Duodenal mucosa (tissue), 2 donors: ENCODE data around the gene RALA.
"Not testable (repeated sequence)": the region's sequence is repeated elsewhere in the genome, so short reads cannot be mapped to it uniquely, and the experiment has no call there.

Source experiments
- H3K27ac ChIP-seq: one replicate; pipeline ENCODE4 v1.7.0; 2013; ENCODE audit warnings: low read depth, low read length
- H3K27me3 ChIP-seq, 2 donors: one replicate each; pipeline ENCODE4 v1.7.0; 2013; ENCODE audit warnings: low read length in 2 of 2, control low read depth in 1 of 2; ENCODE audit not compliant: insufficient read depth in 2 of 2, control insufficient read depth in 1 of 2
- H3K36me3 ChIP-seq, 2 donors: one replicate each; pipeline ENCODE4 v1.7.0; 2013; ENCODE audit warnings: low read length in 2 of 2, control low read depth in 1 of 2; ENCODE audit not compliant: insufficient read depth in 2 of 2, control insufficient read depth in 1 of 2
- H3K4me1 ChIP-seq, 2 donors: one replicate each; pipeline ENCODE4 v1.7.0; 2013; ENCODE audit warnings: low read length in 2 of 2, control low read depth in 1 of 2; ENCODE audit not compliant: insufficient read depth in 2 of 2, control insufficient read depth in 1 of 2
- H3K4me3 ChIP-seq, 2 donors: one replicate each; pipeline ENCODE4 v1.7.0; 2013; ENCODE audit warnings: low read length in 2 of 2, low read depth in 1 of 2
- H3K9ac ChIP-seq, 2 donors: one replicate each; pipeline ENCODE4 v1.7.0; 2013; ENCODE audit warnings: low read length in 2 of 2, low read depth in 1 of 2
- H3K9me3 ChIP-seq, 2 donors: one replicate each; pipeline ENCODE4 v1.7.0; 2013; ENCODE audit warnings: low read length in 2 of 2, control low read depth in 1 of 2; ENCODE audit not compliant: control insufficient read depth in 1 of 2

The RALA gene

GRCh38 chr7:39678930-39679709, 55.7 kb downstream of the RALA start:
- no peak overlapping the region for H3K27ac ChIP-seq
- H3K4me1 ChIP-seq: peaks cover 11 to 12% of the 10 kb centered on the region in 2 donors
- no peak overlapping the region for H3K9ac ChIP-seq
- H3K27me3 ChIP-seq: no peaks in the 10 kb centered on the region
- no peak overlapping the region for H3K4me3 ChIP-seq
- peaks cover 0 to 5% of the 10 kb centered on the region in 2 donors for H3K9me3 ChIP-seq
- peaks cover 0 to 4% of the 10 kb centered on the region in 2 donors for H3K36me3 ChIP-seq

- not testable (repeated sequence) for H3K36me3 ChIP-seq, H3K27me3 ChIP-seq, H3K4me3 ChIP-seq, H3K9me3 ChIP-seq, H3K9ac ChIP-seq, H3K27ac ChIP-seq
- peaks cover 11 to 13% of the 10 kb centered on the region in 2 donors for H3K4me1 ChIP-seq
Measured at GRCh38 chr7:39679874-39680273, 56.5 kb downstream of the RALA start.

GRCh38 chr7:39681887-39682441, 58.6 kb downstream of the RALA start:
- Histone ChIP-seq H3K36me3 (peaks cover 0 to 2% of the 10 kb centered on the region in 2 donors), H3K9ac (no peak overlapping the region), H3K27me3 (no peaks in the 10 kb centered on the region), H3K27ac (no peak overlapping the region), H3K9me3 (peaks cover 0 to 1% of the 10 kb centered on the region in 2 donors), H3K4me1 (peaks cover 11 to 13% of the 10 kb centered on the region in 2 donors), H3K4me3 (no peak overlapping the region)

GRCh38 chr7:39683216-39683845, 60.0 kb downstream of the RALA start:
- H3K4me3 ChIP-seq: no peak overlapping the region
- no peaks in the 10 kb centered on the region for H3K36me3 ChIP-seq
- no peak overlapping the region for H3K9ac ChIP-seq
- no peaks in the 10 kb centered on the region for H3K27me3 ChIP-seq
- H3K4me1 ChIP-seq: peaks cover 11 to 13% of the 10 kb centered on the region in 2 donors
- H3K9me3 ChIP-seq: no peaks in the 10 kb centered on the region
- no peak overlapping the region for H3K27ac ChIP-seq

GRCh38 chr7:39686261-39686924, 63.0 kb downstream of the RALA start:
- peaks cover 11 to 13% of the 10 kb centered on the region in 2 donors for H3K4me1 ChIP-seq
- H3K27ac ChIP-seq: no peak overlapping the region
- H3K4me3 ChIP-seq: no peak overlapping the region
- no peak overlapping the region for H3K9ac ChIP-seq
- no peaks in the 10 kb centered on the region for H3K9me3 ChIP-seq
- peaks cover 6 to 10% of the 10 kb centered on the region in 2 donors for H3K36me3 ChIP-seq
- no peaks in the 10 kb centered on the region for H3K27me3 ChIP-seq

GRCh38 chr7:39688611-39689480, 65.5 kb downstream of the RALA start:
- Histone ChIP-seq H3K27ac (no peak overlapping the region), H3K27me3 (no peaks in the 10 kb centered on the region), H3K4me3 (no peak overlapping the region), H3K9ac (no peak overlapping the region), H3K9me3 (no peaks in the 10 kb centered on the region), H3K4me1 (peaks cover 2 to 3% of the 10 kb centered on the region in 2 donors), H3K36me3 (peaks cover 11 to 20% of the 10 kb centered on the region in 2 donors)

- Histone ChIP-seq H3K36me3 (peaks cover 18 to 29% of the 10 kb centered on the region in 2 donors), H3K9me3 (no peaks in the 10 kb centered on the region)
Measured at GRCh38 chr7:39691821-39692220, 68.4 kb downstream of the RALA start.

GRCh38 chr7:39693086-39693485, 69.7 kb downstream of the RALA start:
- H3K9me3 ChIP-seq, H3K9ac ChIP-seq, H3K27ac ChIP-seq, H3K27me3 ChIP-seq, H3K4me1 ChIP-seq, H3K4me3 ChIP-seq: not testable (repeated sequence)
- H3K36me3 ChIP-seq: peaks cover 20 to 40% of the 10 kb centered on the region in 2 donors

More at GRCh38 chr7:39691821-39692220, 68.4 kb downstream of the RALA start:
- H3K27me3 ChIP-seq: no peaks in the 10 kb centered on the region
- H3K4me1 ChIP-seq: no peaks in the 10 kb centered on the region
- no peak overlapping the region for H3K27ac ChIP-seq
- no peak overlapping the region for H3K4me3 ChIP-seq
- no peak overlapping the region for H3K9ac ChIP-seq

GRCh38 chr7:39693812-39694211, 70.4 kb downstream of the RALA start:
- no peaks in the 10 kb centered on the region for H3K4me1 ChIP-seq
- H3K4me3 ChIP-seq: no peak overlapping the region
- H3K27me3 ChIP-seq: no peaks in the 10 kb centered on the region
- no peaks in the 10 kb centered on the region for H3K9me3 ChIP-seq
- H3K27ac ChIP-seq: no peak overlapping the region
- peaks cover 20 to 44% of the 10 kb centered on the region in 2 donors for H3K36me3 ChIP-seq
- no peak overlapping the region for H3K9ac ChIP-seq
